Prostate gland (tissue), 2 donors: ENCODE measurements around the gene MEX3D.

ENCODE experiments used
- POLR2A ChIP-seq: fragments of 450-650 bp; IDR thresholded peaks from one replicate; pipeline ENCODE4 v1.6.1; 2016; ENCODE audit warnings: antibody characterized with exemption, mild to moderate bottlenecking
- POLR2AphosphoS5 ChIP-seq: sonication (generic); formaldehyde crosslinking; IDR thresholded peaks from one replicate; pipeline ENCODE4 v1.6.1; 2017; ENCODE audit warnings: antibody characterized with exemption
- TF ChIP-seq, protein P1 (sequence below), 4 experiments: fragments of 200-600 bp in 2 of 4; fragments of 450-650 bp in 2 of 4; sonication (generic) in 2 of 4; IDR thresholded peaks; 1 replicate in 3 of 4; 2 replicates in 1 of 4; pipeline ENCODE4 v1.5.1; 2016 to 2019; ENCODE audit warnings: antibody characterized with exemption in 4 of 4, mild to moderate bottlenecking in 2 of 4, moderate library complexity in 2 of 4

DNA sequence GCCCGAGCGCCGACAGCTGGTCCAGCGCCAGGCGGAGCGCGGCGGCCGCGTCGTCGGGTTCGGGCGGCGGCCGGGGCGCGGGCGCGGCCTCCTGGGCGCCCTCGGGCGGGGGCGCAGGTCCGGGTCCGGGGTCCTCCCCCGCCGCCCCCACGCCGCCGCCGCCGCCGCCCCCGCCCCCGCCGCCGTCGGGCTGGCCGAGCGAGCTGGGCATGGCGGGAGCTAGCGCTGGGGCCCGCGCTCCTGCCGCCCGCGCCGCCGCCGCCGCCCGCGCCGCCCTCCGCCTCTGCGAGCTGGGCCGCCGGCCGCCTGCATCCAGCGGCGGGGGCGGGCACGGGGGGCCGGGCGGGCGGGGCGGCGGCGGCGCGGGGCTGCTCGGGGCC, 287 bp downstream of the MEX3D start:
- TF ChIP-seq, protein P1, sequence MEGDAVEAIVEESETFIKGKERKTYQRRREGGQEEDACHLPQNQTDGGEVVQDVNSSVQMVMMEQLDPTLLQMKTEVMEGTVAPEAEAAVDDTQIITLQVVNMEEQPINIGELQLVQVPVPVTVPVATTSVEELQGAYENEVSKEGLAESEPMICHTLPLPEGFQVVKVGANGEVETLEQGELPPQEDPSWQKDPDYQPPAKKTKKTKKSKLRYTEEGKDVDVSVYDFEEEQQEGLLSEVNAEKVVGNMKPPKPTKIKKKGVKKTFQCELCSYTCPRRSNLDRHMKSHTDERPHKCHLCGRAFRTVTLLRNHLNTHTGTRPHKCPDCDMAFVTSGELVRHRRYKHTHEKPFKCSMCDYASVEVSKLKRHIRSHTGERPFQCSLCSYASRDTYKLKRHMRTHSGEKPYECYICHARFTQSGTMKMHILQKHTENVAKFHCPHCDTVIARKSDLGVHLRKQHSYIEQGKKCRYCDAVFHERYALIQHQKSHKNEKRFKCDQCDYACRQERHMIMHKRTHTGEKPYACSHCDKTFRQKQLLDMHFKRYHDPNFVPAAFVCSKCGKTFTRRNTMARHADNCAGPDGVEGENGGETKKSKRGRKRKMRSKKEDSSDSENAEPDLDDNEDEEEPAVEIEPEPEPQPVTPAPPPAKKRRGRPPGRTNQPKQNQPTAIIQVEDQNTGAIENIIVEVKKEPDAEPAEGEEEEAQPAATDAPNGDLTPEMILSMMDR (IDR thresholded peaks at IDR 0.05): no peak
- TF ChIP-seq POLR2AphosphoS5: no peak
- no peak for TF ChIP-seq POLR2A
